HG02571 (cell line): ENCODE data around the gene SMIM10L2A.
"Not testable (repeated sequence)": the region's sequence is repeated elsewhere in the genome, so short reads cannot be mapped to it uniquely, and the experiment has no call there.

Experiments
- ATAC-seq: cut with Tn5 transposase; IDR thresholded peaks from one replicate; pipeline ENCODE4 v1.9.1; 2021; ENCODE audit warnings: mild to moderate bottlenecking, moderate library complexity; ENCODE audit not compliant: unreplicated experiment

Gene SMIM10L2A

GRCh38 chrX:135421932-135422809, at the start of gene SMIM10L2A:
Gene SMIM10L2A, plus strand, starts transcription at chrX:135421944. Its CDS starts 188 bp downstream, at chrX:135422132.
- ATAC-seq, result peak; percentile 53

GRCh38 chrX:135373357-135373756, 48.4 kb upstream of the SMIM10L2A start:
- ATAC-seq, result no peak

GRCh38 chrX:135382260-135382659, 39.5 kb upstream of the SMIM10L2A start:
- no peak for ATAC-seq

GRCh38 chrX:135383249-135383648, 38.5 kb upstream of the SMIM10L2A start:
- ATAC-seq, result no peak

GRCh38 chrX:135384161-135384836, 37.4 kb upstream of the SMIM10L2A start:
- no peak for ATAC-seq

GRCh38 chrX:135388841-135389240, 32.9 kb upstream of the SMIM10L2A start:
- no peak for ATAC-seq

GRCh38 chrX:135389243-135389642, 32.5 kb upstream of the SMIM10L2A start:
- no peak for ATAC-seq

GRCh38 chrX:135389717-135390116, 32.0 kb upstream of the SMIM10L2A start:
- no peak for ATAC-seq

GRCh38 chrX:135391734-135392133, 30.0 kb upstream of the SMIM10L2A start:
- ATAC-seq, result no peak

- ATAC-seq, result no peak
These were observed 28.7 kb upstream of the SMIM10L2A start for GRCh38 chrX:135393051-135393450.

GRCh38 chrX:135395064-135395463, 26.7 kb upstream of the SMIM10L2A start:
- ATAC-seq, result no peak

GRCh38 chrX:135396109-135396508, 25.6 kb upstream of the SMIM10L2A start:
- no peak for ATAC-seq

- ATAC-seq, result no peak
These were observed 25.2 kb upstream of the SMIM10L2A start for GRCh38 chrX:135396566-135396965.

GRCh38 chrX:135397652-135398051, 24.1 kb upstream of the SMIM10L2A start:
- no peak for ATAC-seq

- no peak for ATAC-seq
These were observed 18.4 kb upstream of the SMIM10L2A start for GRCh38 chrX:135403374-135403773.

GRCh38 chrX:135406428-135406827, 15.3 kb upstream of the SMIM10L2A start:
- ATAC-seq, result not testable (repeated sequence)

GRCh38 chrX:135408794-135409193, 12.9 kb upstream of the SMIM10L2A start:
- ATAC-seq, result no peak

GRCh38 chrX:135410861-135411627, 10.7 kb upstream of the SMIM10L2A start:
- ATAC-seq, result no peak

GRCh38 chrX:135411893-135412292, 9.9 kb upstream of the SMIM10L2A start:
- no peak for ATAC-seq

GRCh38 chrX:135416546-135416945, 5.2 kb upstream of the SMIM10L2A start:
- no peak for ATAC-seq

GRCh38 chrX:135420831-135421230, 913 bp upstream of the SMIM10L2A start:
- ATAC-seq, result no peak
